MV-4-11 (cell line): Measurements from ENCODE around the gene ALK.
A peak's percentile ranks its signal among the peaks of the same experiment; 100 is the strongest.

ENCODE experiments used
- DNase-seq: peaks from one replicate; lab custom pipeline; 2025; lab: John Stamatoyannopoulos, UW

ALK gene

GRCh38 chr2:29317801-29318485 is 603.4 kb downstream of the ALK start:
- DNase-seq, result peak; percentile 49

GRCh38 chr2:29317077-29317517 is 604.3 kb downstream of the ALK start:
- DNase-seq, result peak; percentile 86

GRCh38 chr2:29314816-29315571 is 606.4 kb downstream of the ALK start:
- peak; percentile 71 for DNase-seq

GRCh38 chr2:29311458-29311857 is 609.9 kb downstream of the ALK start:
- no peak for DNase-seq

- DNase-seq, result no peak
These were observed 610.6 kb downstream of the ALK start for GRCh38 chr2:29310650-29311348.

- peak; percentile 53 for DNase-seq
These were observed 612.0 kb downstream of the ALK start for GRCh38 chr2:29309090-29310029.

GRCh38 chr2:29308366-29308765 is 613.0 kb downstream of the ALK start:
- no peak for DNase-seq

GRCh38 chr2:29307519-29307918 is 613.9 kb downstream of the ALK start:
- no peak for DNase-seq

- no peak for DNase-seq
These were observed 615.6 kb downstream of the ALK start for GRCh38 chr2:29305762-29306161.

GRCh38 chr2:29304399-29305060 is 616.9 kb downstream of the ALK start:
- no peak for DNase-seq

- DNase-seq, result no peak
These were observed 624.8 kb downstream of the ALK start for GRCh38 chr2:29296585-29296984.

- no peak for DNase-seq
These were observed 625.5 kb downstream of the ALK start for GRCh38 chr2:29295845-29296244.

GRCh38 chr2:29293830-29294438 is 627.5 kb downstream of the ALK start:
- DNase-seq, result no peak

- no peak for DNase-seq
These were observed 630.9 kb downstream of the ALK start for GRCh38 chr2:29290293-29291047.

- no peak for DNase-seq
These were observed 636.7 kb downstream of the ALK start for GRCh38 chr2:29284671-29285070.

GRCh38 chr2:29281916-29282247 is 639.5 kb downstream of the ALK start:
- no peak for DNase-seq

- no peak for DNase-seq
These were observed 640.1 kb downstream of the ALK start for GRCh38 chr2:29281086-29281915.

- DNase-seq, result no peak
These were observed 642.4 kb downstream of the ALK start for GRCh38 chr2:29278966-29279365.

GRCh38 chr2:29276151-29276550 is 645.2 kb downstream of the ALK start:
- DNase-seq, result no peak
